HepG2 (cell line): Measurements from ENCODE around the gene MAPK6.

ENCODE experiments used
- POLR2A ChIP-seq, 2 experiments: IDR thresholded peaks; 2 replicates each; pipeline ENCODE4 v1.6.1; 2011; ENCODE audit warnings: low read depth in 2 of 2, low read length in 2 of 2, mild to moderate bottlenecking in 1 of 2, moderate library complexity in 1 of 2; ENCODE audit not compliant: insufficient read depth in 1 of 2
- SIN3A ChIP-seq: IDR thresholded peaks from 2 replicates; pipeline ENCODE4 v1.6.1; 2011; ENCODE audit warnings: low read depth, mild to moderate bottlenecking, control low read depth, low read length, borderline replicate concordance

DNA sequence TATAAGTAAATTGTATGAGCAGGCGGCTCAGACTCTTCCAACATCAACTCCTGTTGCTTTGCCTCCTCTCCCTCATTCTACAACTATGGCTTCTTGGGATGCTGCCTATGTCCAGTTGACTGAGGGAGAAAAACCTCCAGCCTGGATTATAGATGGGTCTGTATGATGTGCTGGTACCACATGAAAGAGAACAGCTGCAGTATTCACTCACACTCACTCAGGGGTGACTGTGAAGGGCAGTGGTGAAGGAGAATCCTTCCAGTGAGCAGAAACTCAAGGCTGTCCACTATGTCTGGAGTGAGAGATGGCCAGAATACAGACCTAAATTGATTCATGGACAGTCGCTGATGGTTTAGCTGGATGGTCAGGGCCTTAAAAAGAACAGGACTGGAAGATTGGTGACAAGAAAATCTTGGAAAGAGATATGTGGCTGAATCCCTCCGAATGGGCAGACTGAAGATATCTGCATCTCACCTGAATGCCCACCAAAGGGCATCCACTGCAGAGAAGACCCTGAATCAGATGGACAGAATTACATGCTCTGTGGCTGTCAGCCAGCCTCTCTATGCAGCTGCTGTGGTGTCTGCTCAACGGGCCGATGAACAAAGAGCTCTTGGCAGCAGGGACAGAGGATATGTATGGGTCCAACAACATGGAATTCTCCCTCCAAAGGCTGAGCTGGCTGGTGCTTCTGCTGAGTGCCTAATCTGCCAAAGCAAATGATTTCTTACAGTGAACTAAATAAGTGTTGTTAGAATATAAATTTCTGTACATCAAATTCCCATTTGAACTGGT, 95.4 kb downstream of the MAPK6 start:
- TF ChIP-seq POLR2A (IDR thresholded peaks at IDR 0.05; ENCODE audit: insufficient read depth in 1 of 2, low read depth in 2 of 2, low read length in 2 of 2) (no peak), SIN3A (no peak)
